Hematopoietic multipotent progenitor cell treated with erythropoietin and hydrocortisone succinate and interleukin-3 and kit ligand, for 8 days (in vitro differentiated cells): Measurements from ENCODE around the gene ANGPT4.
A peak's percentile ranks its signal among the peaks of the same experiment; 100 is the strongest.
"Not testable (repeated sequence)": the region's sequence is repeated elsewhere in the genome, so short reads cannot be mapped to it uniquely, and the experiment has no call there.

Source experiments
- DNase-seq: peaks from one replicate; pipeline ENCODE4 v3.0.0-alpha.2; 2015

ANGPT4 gene

GRCh38 chr20:872855-873520 lies 43.1 kb downstream of the ANGPT4 start:
- no peak for DNase-seq

DNA sequence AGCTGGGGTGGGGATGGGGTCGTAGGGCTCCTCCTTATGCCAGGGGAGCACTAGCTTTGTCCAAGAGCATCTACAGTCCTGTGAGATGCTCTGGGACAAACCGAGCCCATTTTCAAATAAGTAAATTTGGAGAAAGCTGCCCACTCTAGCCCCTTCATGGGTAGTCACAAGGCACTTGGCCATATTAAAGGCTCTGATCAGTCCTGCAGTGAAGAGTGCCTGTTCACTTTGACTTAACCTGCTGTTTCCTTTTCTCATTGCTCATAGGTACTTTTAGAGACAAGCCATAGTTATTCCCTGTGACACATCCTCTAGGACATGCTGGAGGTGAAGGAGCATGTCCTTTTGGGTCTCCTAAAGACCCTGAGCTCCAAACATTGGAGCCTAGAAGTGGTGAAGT lies 44.2 kb downstream of the ANGPT4 start:
- DNase-seq: no peak

GRCh38 chr20:871436-871835 lies 44.7 kb downstream of the ANGPT4 start:
- DNase-seq: no peak

DNA sequence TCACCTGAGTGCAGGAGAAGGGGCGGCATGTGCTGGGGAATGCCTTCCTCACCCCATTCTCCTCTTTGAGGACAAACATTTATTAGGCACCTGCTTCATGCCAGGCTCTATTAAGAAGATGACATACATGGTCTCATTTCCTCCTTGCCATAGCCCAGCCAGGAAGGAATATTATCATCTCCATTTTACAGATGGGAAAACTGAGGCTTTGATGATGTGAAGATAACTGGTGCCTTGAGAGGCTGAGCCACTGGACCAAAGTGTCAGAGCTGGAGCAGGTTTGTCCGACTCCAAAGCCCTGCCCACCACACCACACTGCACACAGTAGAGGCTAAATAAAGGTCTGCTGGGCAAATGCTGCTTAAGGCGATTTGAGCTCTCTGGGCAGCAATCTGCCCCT lies 45.4 kb downstream of the ANGPT4 start:
- no peak for DNase-seq

- no peak for DNase-seq
Observed at GRCh38 chr20:869606-870005, 46.5 kb downstream of the ANGPT4 start.

DNA sequence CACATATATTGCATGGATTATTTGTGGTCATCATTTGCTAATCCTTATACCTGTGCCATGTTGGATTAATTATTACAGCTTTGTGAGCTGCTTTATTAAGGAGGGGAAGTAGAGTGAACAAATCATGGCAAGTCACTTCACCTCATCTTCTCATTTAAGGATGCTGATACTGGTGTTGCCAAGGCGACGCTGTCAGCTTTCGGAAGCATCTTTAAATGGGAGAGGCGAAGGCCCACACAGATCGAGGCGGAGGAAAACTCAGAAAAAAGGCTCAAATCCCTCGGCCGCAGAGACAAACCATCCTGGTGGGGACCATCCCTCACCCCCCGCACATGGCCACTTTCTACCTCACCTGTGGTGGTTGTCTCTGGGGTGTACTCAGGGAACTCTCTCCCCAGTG lies 47.9 kb downstream of the ANGPT4 start:
- DNase-seq: no peak

DNA sequence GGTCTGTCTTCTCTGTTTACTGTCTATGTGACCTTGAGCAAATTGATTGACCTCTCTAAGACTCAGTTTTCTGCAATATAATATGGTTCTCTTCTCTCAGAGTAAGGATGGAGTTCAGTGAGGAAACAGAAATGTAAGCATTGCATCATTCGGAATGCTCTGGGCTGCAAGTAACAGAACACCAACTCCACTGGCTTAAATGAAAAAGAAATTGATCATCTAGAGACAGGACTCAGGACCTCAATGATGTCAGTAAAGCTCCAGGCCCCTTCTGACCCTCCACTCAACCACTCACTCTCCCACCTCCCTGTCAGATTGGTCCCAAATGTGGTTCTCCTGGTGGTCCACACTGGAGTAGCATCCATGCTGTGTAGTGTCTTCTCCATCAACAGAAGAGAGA lies 50.7 kb downstream of the ANGPT4 start:
- DNase-seq: no peak

- DNase-seq: no peak
Observed at GRCh38 chr20:860891-861290, 55.2 kb downstream of the ANGPT4 start.

DNA sequence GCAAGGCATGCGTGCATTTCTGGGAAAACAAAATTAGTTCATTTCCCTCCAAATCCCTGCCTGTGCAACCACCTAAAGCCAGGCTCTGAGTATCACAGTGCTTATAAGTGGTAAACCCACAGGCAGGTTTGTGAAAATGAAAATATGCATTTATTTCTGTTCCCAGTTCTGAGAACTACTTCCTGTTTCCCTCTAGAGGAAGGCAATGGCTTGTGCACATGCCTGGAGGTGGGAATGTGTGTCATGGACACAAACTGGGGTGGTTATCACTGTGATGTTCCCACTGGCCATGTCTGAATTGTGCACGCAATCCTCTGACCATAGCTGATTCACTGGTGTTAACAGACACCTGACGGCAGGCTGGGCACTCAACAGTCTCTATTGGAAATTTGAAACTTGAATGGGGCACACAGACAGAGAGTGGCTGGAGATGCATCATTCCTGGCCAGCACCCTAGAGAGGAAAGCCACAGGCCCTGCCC lies 56.3 kb downstream of the ANGPT4 start:
- no peak for DNase-seq

GRCh38 chr20:858011-858410 lies 58.1 kb downstream of the ANGPT4 start:
- DNase-seq: no peak

GRCh38 chr20:856361-856775 lies 59.8 kb downstream of the ANGPT4 start:
- peak; percentile 49 for DNase-seq

DNA sequence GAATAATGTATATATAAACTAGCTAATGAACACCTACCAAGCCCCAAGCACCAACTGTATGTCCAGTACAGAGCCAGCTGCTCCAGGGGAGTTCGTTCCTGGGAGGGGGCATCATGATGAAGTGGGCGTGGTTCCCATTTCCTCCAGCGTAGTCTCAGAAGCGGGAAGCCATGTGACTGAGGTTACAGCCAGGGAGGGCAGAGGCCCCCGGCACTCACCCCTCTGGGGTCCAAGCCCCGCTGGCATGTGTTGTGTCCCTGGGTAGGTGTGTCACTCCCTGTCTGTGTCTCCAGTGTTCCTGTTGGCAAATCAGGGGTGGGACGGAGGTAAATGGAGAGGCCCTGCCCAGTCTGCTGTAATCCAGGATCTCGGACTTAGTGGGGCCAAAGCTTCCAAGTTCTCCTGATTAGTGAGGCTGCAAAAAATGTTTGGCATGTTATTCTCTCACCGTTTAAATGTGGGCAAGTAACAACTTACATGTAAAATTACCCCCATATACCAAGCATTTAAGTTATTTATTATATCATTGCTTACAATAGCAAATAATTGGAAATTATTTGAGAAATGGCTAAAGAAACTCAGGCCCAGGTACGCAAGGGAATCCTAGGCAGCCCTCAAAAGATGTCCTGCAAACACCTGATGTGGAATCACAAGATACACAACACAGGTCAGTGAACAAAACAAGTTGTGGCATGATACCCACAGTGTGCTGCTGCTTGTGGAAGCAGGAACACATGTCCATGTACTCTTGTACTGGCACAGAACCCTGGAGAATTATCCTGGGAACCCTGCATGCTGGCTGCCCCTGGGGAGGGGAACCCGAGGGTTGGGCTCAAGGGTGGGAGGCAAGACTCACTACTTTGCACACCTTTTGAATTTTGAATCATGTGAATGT lies 60.4 kb downstream of the ANGPT4 start:
- no peak for DNase-seq

DNA sequence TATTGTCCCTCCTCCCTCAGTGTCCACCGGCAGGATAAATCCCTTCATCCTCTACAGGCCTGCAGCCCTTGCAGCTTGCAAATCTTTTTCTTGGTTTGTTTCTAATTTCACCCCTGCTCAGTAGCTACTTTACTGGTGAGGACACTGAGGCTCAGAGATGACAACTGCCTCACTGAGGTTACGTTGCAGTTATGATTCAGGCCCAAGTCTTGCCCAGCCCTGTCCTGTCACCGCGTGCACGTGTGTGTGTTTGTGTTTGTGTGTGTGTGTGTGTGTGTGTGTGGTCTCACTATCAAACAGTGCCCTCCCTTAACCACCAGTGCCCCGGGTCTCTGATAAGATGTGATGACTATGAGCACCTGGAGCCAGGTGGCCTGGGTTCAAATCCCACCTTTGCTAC lies 61.5 kb downstream of the ANGPT4 start:
- DNase-seq: no peak

GRCh38 chr20:853406-853996 lies 62.6 kb downstream of the ANGPT4 start:
- DNase-seq: no peak

- DNase-seq: not testable (repeated sequence)
Observed at GRCh38 chr20:848731-849130, 67.4 kb downstream of the ANGPT4 start.

DNA sequence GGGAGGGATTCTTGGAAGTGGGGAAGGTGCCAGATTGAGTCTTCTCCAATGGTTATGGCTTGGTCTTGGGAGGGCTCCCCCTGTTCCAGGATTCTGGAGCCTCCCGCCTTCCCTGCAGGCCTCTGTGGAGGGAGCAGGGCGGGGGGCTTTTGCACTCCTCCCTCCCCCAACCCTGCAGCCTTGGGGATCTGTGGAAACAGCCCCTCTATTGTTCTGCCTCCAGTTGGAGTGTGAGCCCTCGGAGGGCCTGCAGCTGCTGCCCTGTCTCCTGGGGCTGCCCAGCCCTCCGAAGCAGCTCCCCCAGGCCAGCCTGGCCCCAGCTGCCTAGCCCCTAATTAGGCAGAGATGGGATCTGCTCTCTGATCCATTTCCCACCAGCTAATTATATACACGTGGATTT lies 67.9 kb downstream of the ANGPT4 start:
- no peak for DNase-seq

DNA sequence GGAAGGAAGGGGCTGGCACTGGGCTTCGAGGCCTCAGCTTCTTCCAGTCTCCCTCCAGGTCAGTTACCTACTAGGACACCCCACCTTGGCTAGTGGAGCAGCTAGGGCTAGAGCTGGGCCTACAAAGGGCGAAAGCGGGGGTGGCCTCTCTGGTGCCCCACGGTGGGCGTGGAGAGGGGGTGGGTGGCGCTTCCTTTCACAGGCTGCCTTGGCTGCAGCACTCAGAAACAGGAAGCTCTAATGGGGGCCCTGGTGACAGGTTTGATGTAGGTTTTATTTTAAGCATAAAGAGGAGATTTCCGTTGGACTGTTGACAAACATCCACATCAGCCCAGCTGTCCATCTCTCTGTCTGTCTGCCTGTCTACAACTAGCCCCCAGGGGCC lies 69.2 kb downstream of the ANGPT4 start:
- peak; percentile 39 for DNase-seq

DNA sequence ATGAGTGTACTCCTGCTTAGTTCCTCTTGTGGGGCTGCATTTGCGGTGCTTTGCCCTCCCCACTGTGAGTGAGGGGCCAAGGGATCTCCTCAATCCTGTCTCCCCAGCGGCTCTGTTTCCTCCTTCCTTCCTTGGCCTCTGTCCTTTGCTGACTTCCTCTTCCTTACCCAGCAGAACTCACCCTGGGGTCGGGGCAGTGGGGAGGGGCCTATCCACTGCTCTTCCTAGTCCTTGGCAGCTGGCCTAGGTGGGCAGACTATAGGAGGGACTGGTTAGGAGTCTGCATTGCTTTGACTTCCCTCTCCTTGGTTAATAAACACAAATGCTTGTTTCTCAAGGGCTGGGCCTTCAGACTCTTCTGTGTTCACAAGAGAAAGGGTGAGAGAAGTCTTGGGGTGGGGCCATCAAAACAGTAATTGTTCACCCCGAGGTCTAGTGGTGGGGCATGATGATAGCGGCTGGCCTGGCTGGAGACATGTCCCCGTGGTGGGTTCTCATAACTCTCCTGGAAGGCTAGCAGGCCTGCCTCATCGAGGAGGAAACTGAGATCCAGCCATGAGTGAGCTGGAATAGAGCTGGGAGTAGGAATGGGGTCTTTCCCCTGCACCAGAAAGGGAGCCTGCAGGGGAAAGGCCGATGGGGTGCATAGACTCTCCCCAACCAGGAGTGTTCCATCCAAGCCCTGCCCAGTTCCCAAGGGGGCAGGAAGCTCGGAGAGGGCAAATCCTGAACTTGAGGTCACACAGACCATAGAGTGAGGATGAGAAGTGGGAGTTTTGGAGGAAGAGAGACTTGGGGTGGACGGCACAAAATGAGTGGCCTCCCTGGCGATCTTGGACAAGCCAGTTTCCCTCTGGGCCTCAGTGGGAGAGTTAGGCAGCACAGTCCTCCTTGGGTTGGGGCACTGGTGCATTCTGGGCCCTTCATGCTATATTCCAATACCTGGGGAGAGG lies 69.9 kb downstream of the ANGPT4 start:
- DNase-seq: peak; percentile 48

DNA sequence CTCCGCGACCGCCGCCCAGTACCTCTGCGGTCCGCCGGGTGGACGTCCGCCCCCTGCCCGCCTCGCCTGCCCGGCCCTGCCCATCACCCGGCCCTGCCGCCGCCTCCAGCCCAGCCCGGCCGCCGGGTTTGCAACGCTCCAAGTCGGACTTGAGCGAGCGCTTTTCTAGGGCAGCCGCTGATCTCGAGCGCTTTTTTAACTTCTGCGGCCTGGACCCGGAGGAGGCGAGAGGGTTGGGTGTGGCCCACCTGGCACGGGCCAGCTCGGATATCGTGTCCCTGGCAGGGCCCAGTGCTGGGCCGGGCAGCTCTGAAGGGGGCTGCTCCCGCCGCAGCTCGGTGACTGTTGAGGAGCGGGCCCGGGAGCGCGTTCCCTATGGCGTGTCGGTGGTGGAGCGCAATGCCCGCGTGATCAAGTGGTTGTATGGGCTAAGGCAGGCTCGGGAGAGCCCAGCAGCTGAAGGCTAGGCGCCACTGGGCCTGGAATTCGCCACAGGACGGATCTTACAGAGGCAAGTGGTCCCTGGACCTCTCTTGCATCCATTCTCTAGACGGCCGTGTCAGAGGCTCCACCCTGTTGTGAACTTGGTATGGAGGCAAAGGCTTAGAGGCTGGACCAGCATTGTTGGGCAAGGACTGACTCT lies 70.8 kb downstream of the ANGPT4 start:
- peak; percentile 44 for DNase-seq

DNA sequence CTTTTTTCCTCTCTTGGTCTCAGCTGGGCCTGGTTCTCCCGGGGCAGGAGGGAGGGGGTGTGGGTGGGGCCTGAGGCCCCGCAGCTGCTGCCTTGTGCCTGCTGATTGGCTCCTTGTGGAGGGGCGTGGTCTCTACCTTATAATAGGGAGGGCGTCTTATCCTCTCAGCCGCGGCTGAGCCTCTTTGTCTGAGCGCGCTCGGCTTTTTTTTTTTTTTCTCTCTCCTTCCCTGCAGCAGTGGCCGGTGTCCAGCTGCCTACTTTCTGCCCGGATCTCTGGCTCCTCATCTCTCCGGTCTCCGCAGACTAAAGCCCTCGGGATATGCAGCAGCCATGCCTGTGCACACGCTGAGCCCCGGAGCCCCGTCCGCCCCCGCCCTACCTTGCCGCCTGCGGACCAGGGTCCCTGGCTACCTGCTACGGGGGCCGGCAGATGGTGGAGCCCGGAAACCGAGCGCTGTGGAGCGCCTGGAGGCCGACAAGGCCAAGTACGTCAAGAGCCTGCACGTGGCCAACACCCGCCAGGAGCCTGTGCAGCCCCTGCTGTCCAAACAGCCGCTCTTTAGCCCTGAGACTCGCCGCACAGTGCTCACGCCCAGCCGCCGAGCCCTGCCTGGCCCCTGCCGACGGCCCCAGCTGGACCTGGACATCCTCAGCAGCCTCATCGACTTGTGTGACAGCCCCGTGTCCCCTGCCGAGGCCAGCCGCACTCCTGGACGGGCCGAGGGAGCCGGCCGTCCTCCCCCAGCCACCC lies 71.5 kb downstream of the ANGPT4 start:
- peak; percentile 95 for DNase-seq

GRCh38 chr20:843912-844311 lies 72.2 kb downstream of the ANGPT4 start:
- DNase-seq: no peak
